GM18861 (cell line): ENCODE measurements around the gene TRH.

ENCODE experiments used
- ATAC-seq: cut with Tn5 transposase; IDR thresholded peaks from one replicate; pipeline ENCODE4 v1.9.1; 2021; ENCODE audit not compliant: unreplicated experiment

TRH gene, protein sequence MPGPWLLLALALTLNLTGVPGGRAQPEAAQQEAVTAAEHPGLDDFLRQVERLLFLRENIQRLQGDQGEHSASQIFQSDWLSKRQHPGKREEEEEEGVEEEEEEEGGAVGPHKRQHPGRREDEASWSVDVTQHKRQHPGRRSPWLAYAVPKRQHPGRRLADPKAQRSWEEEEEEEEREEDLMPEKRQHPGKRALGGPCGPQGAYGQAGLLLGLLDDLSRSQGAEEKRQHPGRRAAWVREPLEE

DNA sequence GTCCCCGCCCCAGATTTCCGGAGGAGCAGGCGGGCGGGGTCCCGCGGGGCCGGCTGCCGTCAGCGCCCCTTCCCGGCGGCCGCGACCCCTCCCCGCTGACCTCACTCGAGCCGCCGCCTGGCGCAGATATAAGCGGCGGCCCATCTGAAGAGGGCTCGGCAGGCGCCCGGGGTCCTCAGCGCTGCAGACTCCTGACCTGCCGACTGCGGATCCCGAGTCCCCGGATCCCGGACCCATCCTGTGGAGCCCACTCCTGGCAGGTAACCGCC, at the start of gene TRH:
TSS of gene TRH (plus strand) at position 157 of the 269 bp plus-strand sequence. CDS start 1,097 bp downstream, outside the sequence.
- no peak for ATAC-seq

DNA sequence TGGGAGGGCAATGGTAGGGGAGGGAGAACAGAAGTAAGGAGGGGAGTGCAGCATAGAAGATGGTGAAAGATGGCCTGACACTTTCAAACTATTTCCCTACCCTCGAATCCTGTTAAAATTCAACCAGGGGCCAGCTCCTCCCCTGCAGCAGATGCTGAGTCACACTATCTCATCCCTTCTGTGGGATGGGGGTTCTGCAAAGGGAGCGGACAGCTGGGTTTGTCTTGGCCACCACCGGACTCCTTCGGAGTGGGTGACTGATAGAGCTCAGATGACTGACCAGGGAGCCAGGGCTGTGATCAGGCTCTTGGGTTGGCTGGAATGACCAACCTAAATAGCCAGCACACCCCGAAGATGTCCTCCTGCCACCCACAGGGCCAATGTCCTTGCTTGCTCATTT, 47.4 kb upstream of the TRH start:
- no peak for ATAC-seq

DNA sequence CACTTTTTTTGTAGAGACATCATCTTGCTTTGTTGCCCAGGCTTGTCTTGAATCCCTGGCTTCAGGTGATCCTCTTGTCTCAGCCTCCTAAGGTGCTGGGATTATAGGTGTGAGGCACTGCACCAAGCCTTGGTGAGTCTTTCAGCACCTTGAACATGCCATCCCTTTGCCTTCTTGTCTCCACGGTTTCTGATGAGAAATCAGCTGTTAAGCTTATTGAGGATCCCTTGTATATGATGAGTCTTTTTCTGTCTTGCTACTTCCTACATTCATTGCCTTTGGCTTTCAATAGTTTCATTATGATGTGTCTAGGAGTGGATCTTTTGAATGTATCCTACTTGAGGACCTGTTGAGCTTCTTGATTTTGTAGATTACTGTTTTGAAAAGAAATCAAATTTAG, 45.1 kb upstream of the TRH start:
- no peak for ATAC-seq

DNA sequence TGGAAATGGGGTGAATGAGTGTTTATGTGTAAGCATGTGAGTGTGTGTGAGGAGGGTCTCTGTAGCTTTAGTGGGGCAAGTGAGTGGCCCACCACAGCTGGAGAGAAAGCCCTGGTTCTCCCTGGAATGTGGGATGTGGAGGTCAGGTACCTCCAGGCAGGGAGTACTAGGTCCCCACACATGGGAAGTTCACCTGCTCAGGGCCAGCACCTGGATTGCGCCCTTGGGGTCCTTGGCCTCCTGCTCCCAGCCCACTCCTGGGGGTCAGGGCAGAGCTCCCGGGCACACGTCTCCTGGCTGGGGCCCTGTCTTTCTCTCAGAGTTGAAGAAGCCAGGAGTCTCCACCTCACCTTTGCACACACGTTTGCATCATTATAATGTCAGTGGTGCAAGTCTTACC, 41.0 kb upstream of the TRH start:
- ATAC-seq: no peak

DNA sequence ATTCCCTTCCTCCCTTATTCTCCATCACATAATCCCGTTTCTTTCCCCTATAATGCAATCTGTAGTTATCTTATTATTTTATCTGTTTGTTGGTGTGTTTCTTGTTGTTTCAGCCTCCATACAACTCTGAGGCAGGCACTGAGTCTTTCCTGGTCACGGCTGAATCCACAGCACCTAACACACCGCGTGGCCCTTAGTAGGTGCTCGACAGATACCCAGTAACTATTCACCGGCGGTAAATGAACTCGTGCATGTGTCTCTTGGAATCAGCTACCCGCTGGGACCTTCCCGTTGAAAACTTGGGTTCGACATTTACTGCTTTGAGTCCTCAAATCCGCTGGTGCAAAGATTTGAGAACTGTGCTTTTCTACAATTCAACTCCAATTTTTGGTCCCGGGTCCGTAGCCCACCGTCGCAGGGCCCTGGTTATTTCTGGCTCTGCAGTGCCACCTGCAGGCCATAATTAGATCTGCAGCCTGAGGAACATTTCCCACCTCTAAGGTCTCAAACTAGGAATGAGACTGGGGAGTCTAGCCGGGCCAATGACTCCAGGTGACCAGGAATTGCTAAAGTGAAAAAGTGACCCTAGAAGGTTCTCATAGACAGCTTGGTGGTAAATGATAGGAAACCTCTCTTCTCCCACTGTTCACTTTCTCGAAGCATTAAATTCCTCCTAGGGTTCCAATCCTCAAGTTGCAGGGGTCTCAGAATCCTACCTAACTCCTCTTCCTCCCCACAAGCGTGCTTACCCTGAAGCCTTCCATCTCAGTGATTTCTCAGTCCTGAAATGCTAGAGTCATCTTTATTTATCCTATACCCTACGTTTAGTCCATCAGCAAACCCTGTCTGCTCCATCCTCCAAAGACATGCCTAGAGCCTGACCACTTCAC, 40.0 kb upstream of the TRH start:
- ATAC-seq: no peak

DNA sequence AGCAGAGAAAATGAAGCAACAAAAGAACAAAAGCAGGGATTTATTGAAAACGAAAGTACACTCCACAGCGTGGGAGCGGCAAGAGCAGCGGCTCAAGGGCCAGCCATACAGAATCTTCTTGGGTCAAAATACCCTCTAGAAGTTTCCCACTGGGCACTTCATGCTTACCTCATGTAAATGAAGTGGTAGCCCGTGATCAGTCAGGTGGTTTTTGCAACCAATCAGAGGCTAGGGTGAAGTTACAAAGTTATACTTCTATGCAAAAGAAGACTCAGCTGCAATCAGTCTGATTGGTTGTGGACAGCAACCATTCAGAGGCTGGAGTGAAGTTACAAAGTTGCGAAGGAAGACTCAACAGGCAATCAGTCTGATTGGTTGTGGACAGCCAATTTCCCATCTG, 37.8 kb upstream of the TRH start:
- no peak for ATAC-seq

DNA sequence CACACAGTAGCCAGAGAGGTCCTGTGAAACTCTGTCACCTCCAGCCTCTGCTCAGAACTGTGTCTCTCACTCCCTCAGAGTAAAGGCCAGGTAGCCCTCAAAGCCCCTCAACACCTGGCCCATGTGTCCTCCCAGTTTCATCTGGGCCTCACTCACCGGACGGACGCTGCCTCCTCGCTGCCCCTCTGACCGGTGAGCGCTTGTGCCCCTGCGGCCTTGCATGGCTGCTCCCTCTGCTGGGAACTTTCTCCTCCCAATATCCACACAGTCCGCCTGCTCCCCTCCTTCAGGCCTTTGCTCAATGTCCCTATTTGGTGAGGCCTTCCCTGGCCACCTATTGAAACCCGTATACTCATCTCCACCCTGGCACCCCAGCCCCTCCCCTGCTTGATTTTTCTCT, 36.8 kb upstream of the TRH start:
- no peak for ATAC-seq

DNA sequence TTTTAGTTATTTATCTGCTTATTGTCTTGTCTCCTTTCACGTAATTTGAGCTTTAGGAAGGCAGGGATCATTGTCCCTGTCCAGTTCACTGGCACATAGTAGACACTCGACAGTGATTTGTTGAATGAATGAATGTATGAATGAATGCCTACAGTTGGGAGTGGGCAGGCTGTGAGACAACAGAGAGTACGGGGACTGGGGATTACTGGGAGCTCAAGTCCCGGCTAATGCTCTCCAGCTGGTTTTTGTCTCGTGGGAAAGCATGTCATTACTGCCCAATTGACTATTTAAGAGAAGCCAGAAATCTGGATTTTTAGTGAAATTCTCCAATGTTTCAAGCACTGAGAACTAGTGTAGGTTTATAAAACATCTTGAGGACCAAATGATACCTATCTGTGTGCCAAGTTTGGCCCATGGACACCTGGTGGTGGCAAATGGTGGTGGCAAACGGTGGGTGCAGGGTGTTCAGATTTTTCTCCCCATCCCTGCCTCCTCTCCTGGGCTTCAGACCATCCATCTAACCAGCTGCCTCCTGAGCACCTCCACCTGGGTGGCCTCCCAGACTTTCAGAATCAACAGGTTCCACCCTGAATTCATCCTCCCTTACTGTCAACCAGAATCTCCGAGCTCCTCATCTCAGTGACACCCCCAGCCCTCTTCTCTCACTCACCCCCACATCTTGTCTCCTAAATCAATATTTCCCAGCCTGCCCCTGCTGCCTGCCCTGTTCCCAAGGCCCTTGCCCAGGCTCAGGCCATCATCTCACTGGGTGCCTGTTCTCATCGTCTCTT, 36.2 kb upstream of the TRH start:
- no peak for ATAC-seq

DNA sequence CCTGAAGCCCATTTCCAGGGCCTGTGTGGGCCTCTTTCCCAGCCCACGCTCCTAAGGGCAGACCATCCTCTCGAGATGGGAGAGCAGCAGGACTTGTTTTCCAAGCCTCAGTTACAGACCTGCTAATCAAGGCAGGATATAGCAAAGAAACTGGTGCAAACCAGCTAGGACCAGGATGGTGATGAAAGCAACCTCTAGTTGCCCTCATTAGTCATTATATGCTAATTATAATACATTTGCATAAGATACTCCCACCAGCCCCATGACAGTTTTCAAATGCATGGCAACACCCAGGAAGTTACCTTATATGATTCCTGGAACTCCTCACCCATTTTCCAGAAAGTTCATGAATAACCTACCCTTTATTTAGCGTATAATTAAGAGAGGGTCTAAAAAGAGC, 34.4 kb upstream of the TRH start:
- no peak for ATAC-seq

DNA sequence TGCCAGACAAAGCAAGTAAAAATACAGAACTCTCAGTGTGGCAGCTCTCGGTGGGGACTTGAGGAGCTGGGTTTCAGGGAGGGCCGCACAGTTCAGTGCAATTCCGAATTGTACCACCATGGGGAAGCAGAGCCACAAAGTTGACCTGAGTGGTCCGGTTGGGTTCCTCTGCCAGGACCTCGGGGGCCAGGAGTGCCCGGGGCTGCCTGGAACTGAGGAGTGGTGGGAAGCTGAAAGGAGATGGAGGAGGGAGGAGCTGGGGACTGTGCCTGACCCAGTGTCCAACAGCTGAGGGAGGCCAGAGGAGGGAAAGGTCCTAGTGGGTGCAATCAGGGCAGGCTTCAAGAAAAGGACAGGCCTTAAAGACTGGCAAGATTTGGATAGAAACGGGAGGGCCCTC, 32.2 kb upstream of the TRH start:
- ATAC-seq: no peak

DNA sequence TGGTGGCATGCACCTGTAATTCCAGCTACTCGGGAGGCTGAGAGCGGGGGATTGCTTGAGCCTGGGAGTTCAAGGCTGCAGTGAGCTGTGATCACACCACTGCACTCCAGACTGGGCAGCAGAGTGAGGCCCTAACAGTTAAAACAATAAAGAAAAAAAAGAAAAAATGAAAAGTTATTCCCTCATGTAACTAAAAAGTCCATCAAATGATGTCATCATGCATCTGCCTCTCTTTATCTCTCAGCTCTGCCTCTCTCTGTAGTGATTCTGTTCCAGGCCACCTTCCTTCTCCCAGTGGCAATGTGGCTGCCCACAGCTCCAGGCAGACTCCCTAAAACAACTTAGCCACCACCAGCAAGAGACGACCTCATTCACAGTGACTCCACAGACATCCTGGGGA, 31.5 kb upstream of the TRH start:
- no peak for ATAC-seq

DNA sequence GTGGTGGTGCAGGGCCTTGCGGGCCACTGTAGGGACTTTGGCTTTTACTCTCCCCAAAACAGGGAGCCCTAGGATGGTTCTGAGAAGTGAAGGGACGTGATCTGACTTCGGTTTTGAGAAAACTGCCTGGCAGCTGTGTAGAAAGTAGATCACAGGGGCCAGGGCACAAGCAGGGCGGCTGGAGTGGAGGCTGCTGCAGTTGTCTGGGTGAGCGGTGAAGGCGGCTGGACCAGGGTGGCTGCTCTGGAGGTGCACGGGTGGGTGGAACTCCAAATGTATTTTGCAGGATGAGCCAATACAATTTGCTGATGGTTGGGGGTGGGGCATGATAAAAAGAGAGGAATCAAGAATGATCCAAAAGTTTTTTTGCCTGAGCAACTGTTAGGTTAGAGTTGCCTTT, 29.8 kb upstream of the TRH start:
- ATAC-seq: no peak

DNA sequence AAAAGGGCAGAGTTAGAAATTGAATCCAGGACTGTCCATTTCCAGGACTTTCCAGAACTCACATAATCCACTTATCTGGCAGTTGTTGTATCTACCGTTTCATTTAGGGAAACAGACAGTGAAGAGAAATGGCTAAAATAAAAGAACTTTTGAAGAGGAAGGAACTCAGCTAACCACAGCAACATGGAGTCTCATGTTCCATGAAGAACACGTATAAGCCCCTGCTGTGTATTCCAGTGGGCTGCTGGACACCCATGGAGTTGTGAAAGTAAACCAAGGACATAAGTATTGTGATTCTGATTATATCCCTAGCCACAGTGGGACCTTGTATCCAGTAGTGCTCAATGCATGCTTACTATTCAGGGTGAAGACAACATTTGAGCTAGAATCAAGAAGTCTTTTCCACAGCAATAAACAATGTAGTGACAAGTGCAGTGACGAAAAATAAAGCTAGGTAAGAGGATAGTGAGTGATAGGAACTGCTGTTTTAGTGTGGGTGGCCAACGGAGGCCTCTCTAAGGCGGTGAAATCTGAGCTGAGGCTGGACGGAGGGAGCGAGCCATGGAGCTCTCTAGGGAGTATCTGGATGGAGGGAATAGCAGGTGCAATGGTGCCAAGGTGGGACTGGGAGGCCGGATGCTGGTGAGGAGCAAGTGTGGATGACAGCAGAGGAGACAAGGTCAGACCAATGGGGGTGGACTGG, 26.8 kb upstream of the TRH start:
- no peak for ATAC-seq

DNA sequence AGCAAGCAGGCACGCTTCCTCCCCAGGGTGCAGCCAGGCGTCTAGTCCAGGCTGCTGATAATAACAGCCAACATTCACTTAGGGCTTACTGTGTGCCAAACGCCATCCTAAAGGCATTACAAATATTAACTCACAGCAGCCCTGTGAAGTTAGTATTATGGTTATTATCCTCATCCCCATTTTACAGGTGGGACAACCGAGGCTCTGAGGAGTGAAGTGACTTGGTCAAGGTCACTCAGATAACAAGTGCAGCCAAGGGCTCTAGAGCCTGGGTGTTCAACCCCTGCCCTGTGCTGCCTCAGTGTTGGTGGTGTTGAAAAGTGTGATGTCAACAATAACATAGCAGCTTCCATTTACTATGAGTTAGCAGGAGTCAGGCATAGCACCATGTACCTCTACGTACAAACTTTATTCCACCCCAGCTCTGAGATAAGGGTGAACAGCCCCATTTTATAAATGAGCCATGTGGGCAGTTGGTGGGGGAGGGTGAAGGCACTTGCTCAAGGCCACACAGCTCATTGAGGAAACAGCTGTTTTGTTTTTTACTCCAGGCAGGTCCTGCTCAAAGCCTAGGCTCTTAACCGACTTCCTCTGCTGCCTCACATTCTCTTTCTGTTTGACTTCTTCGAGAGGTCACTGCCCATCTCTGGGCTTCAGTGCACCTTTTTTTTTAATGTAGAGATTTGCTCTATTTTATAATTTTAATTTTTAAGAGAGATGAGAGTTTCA, 24.0 kb upstream of the TRH start:
- ATAC-seq: no peak

DNA sequence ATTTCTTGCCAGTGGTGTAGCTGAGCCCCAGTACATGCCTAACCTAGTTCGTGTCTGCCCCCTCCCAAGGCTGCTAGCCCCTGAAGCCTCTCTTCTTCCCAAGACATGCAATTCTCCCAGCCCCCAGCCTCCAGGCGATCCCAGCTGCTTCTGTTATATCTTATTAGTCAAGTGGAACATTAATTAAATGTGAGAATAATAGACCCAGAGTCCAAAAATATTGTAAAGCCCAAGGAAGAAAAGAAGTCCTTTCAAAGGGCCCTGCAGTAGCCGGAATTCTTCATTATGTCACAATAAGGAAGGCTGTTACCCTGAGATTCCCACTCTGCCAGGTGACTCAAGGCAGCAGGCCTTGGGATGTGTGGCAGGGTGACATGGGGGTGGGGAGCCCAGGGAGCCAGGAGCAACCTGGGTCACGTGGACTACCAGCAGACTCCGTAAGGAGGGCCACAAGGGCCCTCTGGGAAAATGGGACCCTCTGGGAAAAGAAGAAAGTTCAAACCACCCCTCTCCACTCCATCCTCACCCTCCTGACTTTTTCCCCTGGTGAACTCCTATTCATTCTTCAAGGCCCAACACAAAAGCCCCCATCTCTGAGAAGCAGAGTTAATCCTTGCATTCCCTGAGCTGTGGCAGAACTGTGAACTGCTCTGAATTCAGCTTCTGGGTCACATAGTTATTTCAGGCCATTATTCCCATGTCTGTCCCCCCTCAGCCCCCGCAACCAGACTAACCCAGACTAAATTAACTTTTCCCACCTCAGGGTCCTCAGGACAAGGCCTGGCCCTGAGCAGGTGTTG, 21.8 kb upstream of the TRH start:
- no peak for ATAC-seq

DNA sequence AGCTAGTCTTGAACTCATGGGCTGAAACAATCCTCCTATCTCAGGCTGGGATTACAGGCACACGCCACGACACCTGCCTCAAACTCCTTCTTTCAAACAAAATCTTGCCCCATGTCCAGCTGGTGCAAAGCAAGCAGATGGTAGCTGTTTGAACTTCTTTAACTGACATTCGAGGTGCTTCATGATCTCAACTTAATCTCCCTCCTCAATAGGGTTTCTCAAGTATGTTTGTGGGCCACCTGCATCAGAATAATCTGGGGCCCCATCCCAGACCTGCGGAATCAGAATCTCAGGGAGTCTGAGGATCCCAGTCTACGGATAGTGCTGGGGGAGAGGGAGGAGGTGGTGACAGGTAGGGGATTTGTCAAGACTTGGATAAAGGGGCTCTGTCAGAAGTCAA, 20.9 kb upstream of the TRH start:
- no peak for ATAC-seq

DNA sequence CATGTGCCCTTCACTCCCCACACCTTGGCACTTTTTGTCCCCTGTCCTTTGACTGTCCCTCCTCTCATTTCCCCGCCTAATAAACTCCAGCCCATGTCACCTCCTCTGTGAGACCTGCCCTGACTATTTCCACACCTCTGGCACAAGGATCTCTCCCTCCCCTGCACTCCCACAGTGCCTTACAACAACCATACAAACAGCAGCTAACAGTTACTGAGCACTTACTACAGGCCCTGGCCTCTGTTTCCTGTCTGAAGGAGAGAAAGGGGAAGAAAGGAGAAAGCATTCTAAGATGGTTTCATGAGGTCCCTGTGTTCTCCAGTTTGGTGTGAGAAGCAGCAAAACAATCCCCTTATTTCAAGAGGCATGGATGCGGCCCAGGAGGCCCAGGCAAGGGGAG, 20.0 kb upstream of the TRH start:
- no peak for ATAC-seq

DNA sequence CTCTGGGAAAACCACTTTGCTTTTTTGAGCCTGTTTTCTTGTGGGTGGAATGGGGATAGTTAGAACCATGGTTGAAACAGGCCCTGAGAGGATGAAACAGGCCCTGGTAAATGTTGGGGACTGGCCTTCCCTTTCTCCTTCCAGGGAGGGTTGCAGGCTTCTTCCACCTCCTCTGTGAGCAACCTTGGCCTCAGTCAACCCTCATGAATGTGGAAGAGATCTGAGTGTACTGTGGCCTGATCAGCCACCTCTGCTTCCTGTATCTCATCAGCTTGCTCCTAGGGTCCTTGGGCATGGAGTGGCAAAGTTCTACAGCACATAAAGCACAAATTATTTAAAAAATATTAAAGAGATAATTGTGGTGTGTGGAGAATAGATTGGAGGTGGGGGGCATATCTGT, 17.6 kb upstream of the TRH start:
- ATAC-seq: no peak

DNA sequence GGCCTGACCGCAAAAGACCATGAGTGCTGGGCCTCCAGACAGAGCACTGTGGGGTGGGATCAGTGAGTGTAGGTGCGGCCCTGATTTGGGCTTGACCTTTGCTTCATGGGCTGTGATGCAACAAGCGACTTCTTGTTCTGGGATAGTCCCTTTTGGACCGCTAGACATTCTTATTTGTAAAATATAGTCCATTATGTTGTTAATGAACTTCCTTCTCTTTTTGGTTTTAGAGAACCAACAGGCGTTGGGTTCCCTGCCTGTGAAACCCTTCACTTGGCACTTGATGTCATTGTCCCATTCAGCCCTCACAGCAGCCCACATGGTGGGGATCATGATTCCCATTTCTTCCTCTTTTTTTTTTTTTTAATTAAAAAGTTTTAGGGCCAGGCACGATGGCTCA, 15.8 kb upstream of the TRH start:
- ATAC-seq: no peak

DNA sequence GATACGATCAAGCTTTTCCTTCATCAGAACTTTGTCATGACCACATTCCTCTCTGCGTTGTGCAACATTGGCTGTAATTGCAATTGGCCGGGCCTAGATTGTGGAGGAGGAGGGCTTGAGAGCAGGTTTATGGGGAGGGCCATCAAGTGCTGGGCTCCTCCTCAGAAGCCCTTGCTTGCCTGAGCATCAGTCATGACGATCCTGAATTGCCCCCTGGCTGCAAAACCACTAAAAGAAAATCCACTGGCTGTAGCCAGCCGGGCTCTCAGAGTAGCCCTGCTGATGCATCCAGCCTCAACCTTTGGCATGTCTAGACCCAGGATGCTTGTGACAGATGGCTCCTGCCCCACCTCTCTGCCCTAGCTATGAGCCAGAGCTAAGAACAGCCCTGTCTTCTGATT, 13.4 kb upstream of the TRH start:
- ATAC-seq: no peak
